ENCODE data around the gene ANKS1A.

The ANKS1A gene

GRCh38 chr6:35073211-35073610 is 184.2 kb downstream of the ANKS1A start:
- DNase-seq: no peak

- DNase-seq: no peak
Measured at GRCh38 chr6:35073766-35074471, 184.9 kb downstream of the ANKS1A start.

GRCh38 chr6:35076997-35077712 is 188.1 kb downstream of the ANKS1A start:
- no peak for DNase-seq

GRCh38 chr6:35077713-35078105 is 188.7 kb downstream of the ANKS1A start:
- no peak for DNase-seq

GRCh38 chr6:35078226-35078850 is 189.3 kb downstream of the ANKS1A start:
- DNase-seq: no peak

- no peak for DNase-seq
Measured at GRCh38 chr6:35078896-35079295, 189.8 kb downstream of the ANKS1A start.

- DNase-seq: no peak
Measured at GRCh38 chr6:35079311-35080000, 190.4 kb downstream of the ANKS1A start.

- no peak for DNase-seq
Measured at GRCh38 chr6:35080016-35080680, 191.1 kb downstream of the ANKS1A start.

GRCh38 chr6:35080821-35081425 is 191.9 kb downstream of the ANKS1A start:
- no peak for DNase-seq

GRCh38 chr6:35081426-35081851 is 192.4 kb downstream of the ANKS1A start:
- no peak for DNase-seq

GRCh38 chr6:35082046-35082732 is 193.1 kb downstream of the ANKS1A start:
- DNase-seq: no peak

GRCh38 chr6:35082733-35083403 is 193.8 kb downstream of the ANKS1A start:
- no peak for DNase-seq

GRCh38 chr6:35083507-35083906 is 194.5 kb downstream of the ANKS1A start:
- no peak for DNase-seq

- DNase-seq: no peak
Measured at GRCh38 chr6:35084041-35084491, 195.0 kb downstream of the ANKS1A start.

GRCh38 chr6:35084511-35085203 is 195.6 kb downstream of the ANKS1A start:
- no peak for DNase-seq

GRCh38 chr6:35085359-35086281 is 196.6 kb downstream of the ANKS1A start:
- DNase-seq: no peak

- DNase-seq: no peak
Measured at GRCh38 chr6:35086282-35086632, 197.2 kb downstream of the ANKS1A start.

- no peak for DNase-seq
Measured at GRCh38 chr6:35086636-35087360, 197.7 kb downstream of the ANKS1A start.

Measured in NCI-H2107 (cell line).